ENCODE measurements around the gene PPARGC1A. TPM values are rescaled to one million over a fixed set of nuclear protein-coding genes. Genes with fewer than 3 reads are reported as not detected.

PPARGC1A gene
- total and polyA plus RNA-seq, 2 experiments from 2014 or later: 0.76 to 3.3 TPM

- no peaks in the 10 kb centered on the region for H3K79me2 ChIP-seq (replicated peaks; ENCODE audit: insufficient read depth)
- Mint-ChIP-seq H3K36me3 (ENCODE audit: low read depth) (no peaks in the 10 kb centered on the region), H3K27ac (no peak overlapping the region), H3K4me1 (peaks cover 5% of the 10 kb centered on the region), H3K4me3 (no peak overlapping the region), H3K27me3 (ENCODE audit: insufficient read depth, low read depth, poor library complexity) (no peaks in the 10 kb centered on the region), H3K9me3 (no peaks in the 10 kb centered on the region; the same call in 2 of the 3 replicates)
- no peak overlapping the region for H2AFZ ChIP-seq
- TF ChIP-seq STAT1 (IDR thresholded peaks at IDR 0.05; ENCODE audit: unreplicated experiment) (no peak), EZH2phosphoT487 (IDR thresholded peaks at IDR 0.05; ENCODE audit: unreplicated experiment) (no peak), POLR2AphosphoS5 (IDR thresholded peaks at IDR 0.05; ENCODE audit: low read depth) (no peak), ZNF331 (CRISPR knock-in tag; IDR thresholded peaks at IDR 0.05; ENCODE audit: low read depth) (no peak), REST (IDR thresholded peaks at IDR 0.05; ENCODE audit: unreplicated experiment) (no peak), CTCF (conservative IDR thresholded peaks at IDR 0.05; ENCODE audit: low read depth in 2 of 2) (no peak), ETS1 (IDR thresholded peaks at IDR 0.05) (no peak), NANOG (IDR thresholded peaks at IDR 0.05; ENCODE audit: borderline replicate concordance) (no peak), ZNF462 (CRISPR knock-in tag; IDR thresholded peaks at IDR 0.05) (no peak), CREB1 (CRISPR knock-in tag; IDR thresholded peaks at IDR 0.05; ENCODE audit: low read depth) (no peak), JUNB (IDR thresholded peaks at IDR 0.05; ENCODE audit: unreplicated experiment) (no peak), ZNF114 (CRISPR knock-in tag; IDR thresholded peaks at IDR 0.05) (no peak), EZH2 (IDR thresholded peaks at IDR 0.05; ENCODE audit: low read depth, unreplicated experiment) (no peak)
- H3K36me3 ChIP-seq (ENCODE audit: insufficient read depth): no peaks in the 10 kb centered on the region
- no peaks in the 10 kb centered on the region for H3F3A ChIP-seq (replicated peaks; ENCODE audit: low read depth)
- H3K4me1 ChIP-seq (ENCODE audit: insufficient read depth): no peaks in the 10 kb centered on the region; the same call in 1 of the 2 replicates
- H3K4me3 ChIP-seq: no peak overlapping the region
- H3K27me3 ChIP-seq (ENCODE audit: insufficient read depth): no peaks in the 10 kb centered on the region
- H4K20me1 ChIP-seq (replicated peaks; ENCODE audit: insufficient read depth): no peaks in the 10 kb centered on the region
- no peak for ATAC-seq
- peaks cover 8% of the 10 kb centered on the region; the same call in 1 of the 2 replicates for H3K9me2 ChIP-seq (ENCODE audit: insufficient read depth)
- no peak for DNase-seq (ENCODE audit: low spot score)
- no peak overlapping the region for H3K4me2 ChIP-seq
- H3K27ac ChIP-seq (ENCODE audit: low read depth): no peak overlapping the region
These were observed 23.3 kb downstream of the PPARGC1A start for GRCh38 chr4:23866450-23867075.
